Stimulated activated CD8-positive, alpha-beta memory T cell treated with anti-CD3 and anti-CD28 coated beads, Interleukin-4, amount 100 ng/mL, for 24 hours (primary cell): ENCODE measurements around the gene SLC38A1.

Source experiments
- DNase-seq: peaks from one replicate; pipeline ENCODE4 v3.0.0-alpha.2; 2020; ENCODE audit warnings: low read depth

Gene SLC38A1

DNA sequence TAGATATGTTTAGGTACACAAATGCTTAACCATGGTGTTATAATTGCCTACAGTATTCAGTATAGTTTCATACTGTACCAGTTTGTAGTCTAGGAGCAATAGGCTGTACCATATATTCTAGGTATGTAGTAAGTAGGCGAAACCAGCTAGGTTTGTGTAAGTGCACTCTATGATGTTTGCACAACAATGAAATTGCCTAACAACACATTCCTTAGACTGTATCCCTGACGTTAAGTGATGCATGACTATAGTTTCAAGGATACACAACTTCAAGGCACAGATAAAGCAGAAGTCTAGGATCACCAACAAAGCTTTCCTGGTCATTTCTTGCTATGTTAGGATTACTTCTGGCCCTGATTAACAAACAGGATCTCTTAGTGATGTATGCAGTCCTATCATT, 135.1 kb downstream of the SLC38A1 start:
- DNase-seq: no peak
